ENCODE results near the gene EML6. TPM values are rescaled to one million over a fixed set of nuclear protein-coding genes. Genes with fewer than 3 reads are reported as not detected.
A peak's percentile ranks its signal among the peaks of the same experiment; 100 is the strongest.

EML6 gene
- total RNA-seq, 4 donors from 2014 or later = 0.63 to 9.0 (median 1.2) TPM

- DNase-seq (ENCODE audit: low spot score) (no peak), ATAC-seq (ENCODE audit: low FRiP score) (no peak)
- no peak for TF ChIP-seq CTCF (IDR thresholded peaks at IDR 0.05)
These were observed 218.9 kb downstream of the EML6 start for GRCh38 chr2:54942373-54942772.

GRCh38 chr2:54944724-54945326, 221.4 kb downstream of the EML6 start:
- TF ChIP-seq CTCF (IDR thresholded peaks at IDR 0.05) = no peak
- DNase-seq (ENCODE audit: low spot score) = no peak
- ATAC-seq (ENCODE audit: low FRiP score) = no peak

GRCh38 chr2:54945391-54946219, 222.1 kb downstream of the EML6 start:
- DNase-seq (ENCODE audit: low spot score) = peak; percentile 24
- peak; percentile 78 for ATAC-seq (ENCODE audit: low FRiP score)
- no peak for TF ChIP-seq CTCF (IDR thresholded peaks at IDR 0.05)

GRCh38 chr2:54946220-54946805, 222.9 kb downstream of the EML6 start:
- TF ChIP-seq CTCF (IDR thresholded peaks at IDR 0.05) = no peak
- no peak for ATAC-seq (ENCODE audit: low FRiP score)
- DNase-seq (ENCODE audit: low spot score) = no peak

- DNase-seq (ENCODE audit: low spot score) = no peak
- no peak for TF ChIP-seq CTCF (IDR thresholded peaks at IDR 0.05)
- ATAC-seq (ENCODE audit: low FRiP score) = no peak
These were observed 223.7 kb downstream of the EML6 start for GRCh38 chr2:54947136-54947535.

- no peak for DNase-seq (ENCODE audit: low spot score)
- TF ChIP-seq CTCF (IDR thresholded peaks at IDR 0.05) = no peak
These were observed 224.2 kb downstream of the EML6 start for GRCh38 chr2:54947646-54948045.

More at GRCh38 chr2:54947646-54948045, 224.2 kb downstream of the EML6 start:
- ATAC-seq (ENCODE audit: low FRiP score) = no peak
